GM12873 (cell line): ENCODE measurements around the gene JAZF1.

ENCODE experiments used
- TF ChIP-seq, protein P1 (sequence below): IDR thresholded peaks from 2 replicates; pipeline ENCODE4 v1.5.1; 2012; ENCODE audit warnings: low read depth, mild to moderate bottlenecking, moderate library complexity, low read length, control low read depth; ENCODE audit not compliant: insufficient read depth; ENCODE audit errors: missing control alignments

Gene JAZF1

DNA sequence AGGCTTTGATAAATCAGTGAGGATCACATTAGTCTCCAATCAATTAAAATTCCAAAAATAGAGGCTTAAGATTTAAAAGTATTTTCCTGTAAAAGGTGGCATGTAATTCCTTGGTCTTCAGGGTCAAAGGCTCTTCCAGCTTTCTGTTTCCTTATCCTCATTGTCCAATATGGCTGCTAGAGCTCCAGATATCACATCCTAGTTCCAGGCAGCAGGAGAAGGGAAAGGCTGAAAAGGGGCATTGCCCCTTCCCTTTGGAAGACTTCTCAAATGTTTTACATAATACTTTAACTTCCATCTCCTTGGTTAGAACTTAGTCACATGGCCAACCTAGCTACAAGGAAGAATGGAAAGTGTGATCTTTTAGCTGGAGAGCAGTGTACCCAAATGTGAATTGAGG lies 39.2 kb upstream of the JAZF1 start:
- TF ChIP-seq, protein P1, sequence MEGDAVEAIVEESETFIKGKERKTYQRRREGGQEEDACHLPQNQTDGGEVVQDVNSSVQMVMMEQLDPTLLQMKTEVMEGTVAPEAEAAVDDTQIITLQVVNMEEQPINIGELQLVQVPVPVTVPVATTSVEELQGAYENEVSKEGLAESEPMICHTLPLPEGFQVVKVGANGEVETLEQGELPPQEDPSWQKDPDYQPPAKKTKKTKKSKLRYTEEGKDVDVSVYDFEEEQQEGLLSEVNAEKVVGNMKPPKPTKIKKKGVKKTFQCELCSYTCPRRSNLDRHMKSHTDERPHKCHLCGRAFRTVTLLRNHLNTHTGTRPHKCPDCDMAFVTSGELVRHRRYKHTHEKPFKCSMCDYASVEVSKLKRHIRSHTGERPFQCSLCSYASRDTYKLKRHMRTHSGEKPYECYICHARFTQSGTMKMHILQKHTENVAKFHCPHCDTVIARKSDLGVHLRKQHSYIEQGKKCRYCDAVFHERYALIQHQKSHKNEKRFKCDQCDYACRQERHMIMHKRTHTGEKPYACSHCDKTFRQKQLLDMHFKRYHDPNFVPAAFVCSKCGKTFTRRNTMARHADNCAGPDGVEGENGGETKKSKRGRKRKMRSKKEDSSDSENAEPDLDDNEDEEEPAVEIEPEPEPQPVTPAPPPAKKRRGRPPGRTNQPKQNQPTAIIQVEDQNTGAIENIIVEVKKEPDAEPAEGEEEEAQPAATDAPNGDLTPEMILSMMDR, result no peak

DNA sequence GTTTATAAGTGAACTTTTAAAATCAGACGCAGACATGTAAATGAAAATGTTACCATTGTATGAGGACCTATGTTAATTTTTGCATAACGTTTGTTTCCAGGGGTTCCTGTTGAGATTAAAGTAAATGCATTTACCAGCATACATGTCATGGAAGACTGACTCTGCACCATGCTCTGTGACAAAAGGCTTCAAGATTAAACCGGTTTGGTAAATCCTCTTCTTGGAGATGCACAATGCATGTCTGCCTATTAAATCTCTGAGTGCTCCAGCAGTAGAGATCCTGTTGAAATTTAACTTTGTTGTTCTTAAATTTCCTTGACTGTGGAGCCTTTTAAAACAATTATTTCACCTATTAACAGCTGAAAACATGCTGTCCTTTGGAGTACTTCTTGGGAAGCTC lies 36.5 kb upstream of the JAZF1 start:
- TF ChIP-seq, protein P1, result no peak

DNA sequence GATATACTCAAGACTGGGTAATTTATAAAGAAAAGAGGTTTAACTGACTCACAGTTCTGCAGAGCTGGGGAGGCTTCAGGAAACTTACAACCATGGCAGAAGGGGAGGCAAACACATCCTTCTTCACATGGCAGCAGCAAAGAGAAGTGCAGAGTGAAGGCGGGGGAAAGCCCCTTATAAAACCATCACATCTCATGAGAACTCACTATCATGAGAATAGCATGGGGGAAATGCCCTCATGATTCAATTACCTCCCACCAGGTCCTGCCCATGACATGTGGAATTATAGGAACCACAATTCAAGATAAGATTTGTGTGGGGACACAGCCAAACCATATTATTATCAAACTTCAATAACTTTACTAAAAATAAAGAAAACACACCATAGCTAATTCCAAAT lies 30.4 kb upstream of the JAZF1 start:
- TF ChIP-seq, protein P1, result no peak

DNA sequence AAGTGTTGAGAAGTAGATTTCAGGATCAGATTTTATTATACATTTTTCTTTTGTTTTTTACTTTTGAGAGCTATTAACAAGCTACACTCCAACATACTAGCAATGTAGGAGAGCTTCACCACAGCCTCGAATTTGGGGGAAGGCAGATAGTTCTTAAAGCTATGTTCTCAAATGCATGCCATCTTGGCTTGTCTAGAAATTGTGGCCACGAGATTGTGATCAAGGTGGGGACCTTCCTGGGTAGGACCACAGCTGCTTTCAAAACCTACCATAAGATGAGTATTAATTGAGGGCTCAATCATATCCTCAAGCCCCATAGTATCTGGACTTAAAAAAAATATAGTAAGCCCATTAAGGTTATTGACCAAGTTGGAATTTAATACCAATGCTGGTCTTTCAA lies 27.9 kb upstream of the JAZF1 start:
- TF ChIP-seq, protein P1, result no peak

DNA sequence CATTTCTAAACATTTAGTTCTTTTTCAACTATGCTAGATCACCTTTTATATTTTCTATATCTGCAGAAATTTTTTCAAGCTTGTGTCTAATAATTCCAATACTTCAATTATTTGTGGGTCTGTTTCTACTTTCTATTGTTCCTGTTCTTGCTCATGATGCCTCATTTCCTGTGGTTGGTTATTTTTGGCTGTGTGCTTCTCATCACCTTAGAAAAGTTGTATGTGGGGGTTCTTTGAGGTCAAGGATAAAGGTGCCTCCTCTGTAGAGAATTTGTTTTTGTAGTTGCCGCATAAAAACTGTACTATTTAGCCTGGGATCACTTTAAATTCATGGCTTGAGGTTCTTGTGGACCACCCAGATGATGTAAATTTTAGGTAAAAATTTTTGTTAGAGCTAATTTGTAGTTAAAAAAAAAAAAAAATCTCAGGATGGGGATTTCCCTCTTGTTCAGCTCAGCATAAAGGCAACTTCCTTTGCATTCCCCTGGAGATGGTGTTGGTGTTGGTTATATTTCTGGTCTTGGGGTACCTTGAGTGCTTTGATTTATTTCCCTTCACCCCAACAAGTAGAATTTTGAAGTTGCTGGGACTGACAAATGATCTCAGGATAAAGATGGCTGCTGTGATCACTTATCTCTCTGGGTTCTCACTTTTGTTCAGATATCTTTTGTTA lies 27.0 kb upstream of the JAZF1 start:
- TF ChIP-seq, protein P1, result no peak

DNA sequence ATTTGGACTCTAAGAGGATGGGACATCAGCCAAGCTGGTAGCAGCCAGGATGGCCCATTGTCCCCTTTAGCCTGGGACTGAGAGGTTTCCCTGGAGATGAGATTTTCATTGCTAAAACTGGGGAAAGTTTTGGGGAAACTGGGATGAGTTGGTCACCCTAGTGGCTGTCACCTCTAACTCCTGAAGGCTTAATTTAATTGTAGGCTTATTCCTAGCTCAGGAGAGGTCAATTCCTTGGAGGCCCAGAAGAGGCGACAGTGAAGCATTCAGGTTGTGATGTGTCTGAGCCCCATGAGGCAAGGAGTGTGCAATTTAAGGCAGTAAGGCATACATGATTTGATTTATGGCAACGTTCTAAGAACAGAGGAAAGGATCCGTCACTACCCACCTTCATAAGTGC lies 24.9 kb upstream of the JAZF1 start:
- TF ChIP-seq, protein P1, result no peak

DNA sequence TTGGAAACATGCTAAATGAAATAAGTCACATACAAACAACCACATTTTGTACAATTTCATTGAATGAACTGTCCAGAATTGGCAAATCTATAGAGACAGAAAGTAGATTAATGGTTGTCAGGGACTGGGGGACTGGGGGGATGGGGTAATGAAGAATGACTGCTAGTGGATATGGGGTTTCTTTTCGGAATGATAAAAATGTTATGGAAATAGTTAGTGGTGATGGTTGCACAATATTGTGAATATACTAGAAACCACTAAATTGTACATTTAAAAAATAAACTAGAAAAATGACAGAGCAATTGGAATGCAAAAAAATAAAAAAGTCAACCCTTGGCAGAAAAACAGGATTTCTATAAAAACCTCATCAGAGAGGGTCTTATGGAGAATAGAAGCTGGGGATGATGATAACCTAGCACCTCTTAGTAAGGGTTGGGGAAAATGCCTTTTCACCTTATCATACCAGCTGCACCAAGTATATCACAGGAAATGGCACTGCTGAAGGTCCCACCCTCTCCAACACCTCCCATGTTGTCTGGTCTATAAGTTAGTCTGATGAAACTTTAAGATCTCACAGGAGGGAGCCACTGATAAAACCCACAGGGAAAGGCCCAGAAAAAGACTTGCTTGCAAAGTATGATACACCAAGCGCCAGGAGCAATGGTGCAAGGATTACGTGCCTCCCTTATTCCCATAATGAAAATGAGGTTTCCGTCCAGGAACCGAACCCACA lies 23.1 kb upstream of the JAZF1 start:
- TF ChIP-seq, protein P1, result no peak
